ENCODE data around the gene SLC6A6.
A peak's percentile ranks its signal among the peaks of the same experiment; 100 is the strongest.

DNA sequence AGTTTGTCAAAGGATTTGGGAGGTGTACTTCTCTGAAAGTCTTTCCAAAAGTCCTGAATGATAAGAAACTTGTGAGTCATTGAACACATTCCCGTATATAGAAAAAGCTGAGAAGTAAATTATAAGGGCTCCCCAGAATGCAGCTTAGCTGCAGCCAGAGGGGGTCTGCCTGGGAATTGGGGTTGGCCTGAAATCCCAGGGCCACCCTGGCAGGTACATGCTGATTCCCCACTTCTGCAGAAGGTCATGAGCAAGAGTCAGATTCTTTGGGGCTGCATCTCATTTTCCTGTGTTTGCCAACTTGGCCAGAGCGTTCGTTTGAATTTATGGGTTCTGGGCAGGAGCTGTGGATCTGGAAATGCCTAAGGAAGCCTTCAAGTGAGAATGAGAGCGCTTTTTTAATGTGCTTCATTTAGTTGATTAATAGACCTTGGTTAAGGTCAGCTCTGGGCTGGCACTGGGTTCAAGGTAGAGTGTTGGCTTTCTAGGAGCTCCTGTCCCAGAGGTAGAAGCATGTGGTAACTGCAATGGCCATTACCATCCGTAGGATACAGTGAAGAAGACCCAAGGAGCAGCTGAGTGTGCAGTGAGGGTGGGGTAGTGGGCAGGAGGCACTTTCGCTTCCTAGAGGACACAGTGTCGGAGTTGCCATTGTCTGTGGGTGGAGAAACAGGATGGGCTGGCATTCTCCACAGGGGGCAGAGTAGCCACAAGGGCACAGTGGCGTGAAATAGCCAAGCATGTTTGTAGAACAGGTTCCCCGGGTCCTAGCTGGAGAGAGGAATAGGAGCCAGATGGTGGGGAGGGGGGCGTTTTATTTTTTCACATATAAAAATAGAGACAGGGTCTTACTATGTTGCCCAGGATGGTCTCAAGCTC is 3.2 kb downstream of the SLC6A6 start:
- TF ChIP-seq CTCF (IDR thresholded peaks at IDR 0.05) (peak in 1 of 3 donors; percentile 24), POLR2A (IDR thresholded peaks at IDR 0.05) (no peak)

Data from breast epithelium (tissue), 3 donors.